GM12878 (cell line): Measurements from ENCODE around the gene FOXO1. TPM values are rescaled to one million over a fixed set of nuclear protein-coding genes. Genes with fewer than 3 reads are reported as not detected.
A peak's percentile ranks its signal among the peaks of the same experiment; 100 is the strongest.

Source experiments
- ASH2L ChIP-seq: fragments of 300-600, 200-600 bp; sonication (generic); IDR thresholded peaks from 2 replicates; pipeline ENCODE4 v1.6.1; 2017; ENCODE audit warnings: low read depth, mild to moderate bottlenecking, borderline replicate concordance
- ATF7 ChIP-seq: fragments of 450-650 bp; IDR thresholded peaks from 2 replicates; pipeline ENCODE4 v1.6.1; 2016; ENCODE audit warnings: low read depth, mild to moderate bottlenecking
- CBX5 ChIP-seq: sonication (generic); IDR thresholded peaks from 2 replicates; pipeline ENCODE4 v1.6.1; 2016; ENCODE audit warnings: low read depth, moderate library complexity, mild to moderate bottlenecking, inconsistent platforms
- CEBPB ChIP-seq, 2 experiments: fragments of 150-350 bp in 1 of 2; IDR thresholded peaks; 2 replicates each; pipeline ENCODE4 v1.6.1; 2012 to 2014; ENCODE audit warnings: low read depth in 2 of 2, low read length in 2 of 2, borderline replicate concordance in 1 of 2, inconsistent platforms in 1 of 2
- CHD1 ChIP-seq: IDR thresholded peaks from 2 replicates; pipeline ENCODE4 v1.6.1; 2012; ENCODE audit warnings: low read depth, low read length, improper control_type of control experiment
- DPF2 ChIP-seq: fragments of 450-650 bp; IDR thresholded peaks from 2 replicates; pipeline ENCODE4 v1.6.1; 2017; ENCODE audit warnings: mild to moderate bottlenecking
- IKZF2 ChIP-seq, 2 experiments: fragments of 450-650 bp; IDR thresholded peaks; 2 replicates each; pipeline ENCODE4 v1.6.1; 2017; ENCODE audit warnings: mild to moderate bottlenecking in 2 of 2, moderate library complexity in 2 of 2
- PKNOX1 ChIP-seq: fragments of 450-650 bp; IDR thresholded peaks from 2 replicates; pipeline ENCODE4 v1.6.1; 2016; ENCODE audit warnings: mild to moderate bottlenecking
- POLR2AphosphoS5 ChIP-seq: IDR thresholded peaks from 2 replicates; pipeline ENCODE4 v1.6.1; 2011; ENCODE audit warnings: mild to moderate bottlenecking, low read length, inconsistent platforms
- POU2F2 ChIP-seq: IDR thresholded peaks from 3 replicates; pipeline ENCODE4 v1.6.1; 2011; ENCODE audit warnings: low read depth, mild to moderate bottlenecking, low read length, borderline replicate concordance
- RBBP5 ChIP-seq: fragments of 200-600 bp; sonication (generic); conservative IDR thresholded peaks from 2 replicates; pipeline ENCODE4 v1.6.1; 2016
- RFX5 ChIP-seq: IDR thresholded peaks from 2 replicates; pipeline ENCODE4 v1.6.1; 2011; ENCODE audit warnings: low read depth, low read length, improper control_type of control experiment
- SIX5 ChIP-seq: IDR thresholded peaks from 2 replicates; pipeline ENCODE4 v1.6.1; 2011; ENCODE audit warnings: mild to moderate bottlenecking, low read depth, low read length, moderate library complexity; ENCODE audit not compliant: severe bottlenecking
- SUZ12 ChIP-seq: fragments of 200-600 bp; sonication (generic); IDR thresholded peaks from one replicate; pipeline ENCODE4 v1.6.1; 2018; ENCODE audit warnings: antibody characterized with exemption, mild to moderate bottlenecking; ENCODE audit not compliant: unreplicated experiment
- WRNIP1 ChIP-seq: IDR thresholded peaks from 2 replicates; pipeline ENCODE4 v1.6.1; 2011; ENCODE audit warnings: low read depth, low read length, improper control_type of control experiment, borderline replicate concordance
- polyA plus RNA-seq, 11 experiments: library from polyadenylated mRNA; depleted of rRNA in 4 of 11; unstranded in 6 of 11; stranded (reverse) in 5 of 11; fragments of >200 nt; fragmentation: Nextera tagmentation in 4 of 11; fragmentation: Illumina TruSeq in 1 of 11; extraction: Ambion mirVana in 4 of 11; extraction: Trizol in 1 of 11; gene quantifications; 1 replicate in 1 of 11; 2 replicates in 10 of 11; pipeline versions ENCODE4 v1.2.1 to v1.2.3, GENCODE V29; 2011 to 2016; ENCODE audit warnings: inconsistent platforms in 2 of 11, missing spikeins in 2 of 11, low read depth in 1 of 11
- total RNA-seq, 4 experiments: library from RNA; depleted of rRNA in 3 of 4; stranded (reverse); fragments of >200 nt in 3 of 4; fragmentation: Illumina TruSeq in 1 of 4; extraction: Trizol in 1 of 4; gene quantifications; 2 replicates each; pipeline versions ENCODE4 v1.2.1 to v1.2.3, GENCODE V29; 2013 to 2021
- TF ChIP-seq, protein P1 (sequence below): IDR thresholded peaks from 2 replicates; pipeline ENCODE4 v1.6.1; 2011; ENCODE audit warnings: borderline replicate concordance, low read depth, mild to moderate bottlenecking, moderate library complexity, mixed read lengths, low read length; ENCODE audit not compliant: insufficient read depth; ENCODE audit errors: extremely low read length
- TF ChIP-seq, protein P2 (sequence below): fragments of 450-650 bp; IDR thresholded peaks from 2 replicates; pipeline ENCODE4 v1.6.1; 2016; ENCODE audit warnings: mild to moderate bottlenecking, moderate library complexity, borderline replicate concordance
- TF ChIP-seq, protein P3 (sequence below): fragments of 450-650 bp; IDR thresholded peaks from 2 replicates; pipeline ENCODE4 v1.6.1; 2018; ENCODE audit warnings: mild to moderate bottlenecking, low read depth, moderate library complexity; ENCODE audit not compliant: partially characterized antibody
- TF ChIP-seq, protein P4 (sequence below): fragments of 450-650 bp; IDR thresholded peaks from 2 replicates; pipeline ENCODE4 v1.6.1; 2017; ENCODE audit warnings: borderline replicate concordance

The FOXO1 gene
- total and polyA plus RNA-seq, 10 of the 15 experiments (the other 5 are each of a cell fraction or from before 2014, with no cell fraction given): 0.58 to 8.3 (median 0.88) TPM

- TF ChIP-seq CEBPB (IDR thresholded peaks at IDR 0.05; ENCODE audit: borderline replicate concordance in 1 of 2, low read depth in 2 of 2, low read length in 2 of 2) (no peak), POU2F2 (peak; percentile 83; the same call in 2 of the 3 replicates), DPF2 (peak; percentile 88), CHD1 (no peak), RBBP5 (no peak), RFX5 (no peak), POLR2AphosphoS5 (no peak), PKNOX1 (peak; percentile 65; the same call in 1 of the 2 replicates), SIX5 (no peak), ASH2L (no peak), SUZ12 (no peak), WRNIP1 (no peak), ATF7 (peak; percentile 45; the same call in 1 of the 2 replicates), IKZF2 (IDR thresholded peaks at IDR 0.05) (peak; percentile 95 to 96), CBX5 (peak; percentile 66; the same call in 1 of the 2 replicates)
- TF ChIP-seq, protein P1, sequence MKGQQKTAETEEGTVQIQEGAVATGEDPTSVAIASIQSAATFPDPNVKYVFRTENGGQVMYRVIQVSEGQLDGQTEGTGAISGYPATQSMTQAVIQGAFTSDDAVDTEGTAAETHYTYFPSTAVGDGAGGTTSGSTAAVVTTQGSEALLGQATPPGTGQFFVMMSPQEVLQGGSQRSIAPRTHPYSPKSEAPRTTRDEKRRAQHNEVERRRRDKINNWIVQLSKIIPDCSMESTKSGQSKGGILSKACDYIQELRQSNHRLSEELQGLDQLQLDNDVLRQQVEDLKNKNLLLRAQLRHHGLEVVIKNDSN: no peak
- TF ChIP-seq, protein P2, sequence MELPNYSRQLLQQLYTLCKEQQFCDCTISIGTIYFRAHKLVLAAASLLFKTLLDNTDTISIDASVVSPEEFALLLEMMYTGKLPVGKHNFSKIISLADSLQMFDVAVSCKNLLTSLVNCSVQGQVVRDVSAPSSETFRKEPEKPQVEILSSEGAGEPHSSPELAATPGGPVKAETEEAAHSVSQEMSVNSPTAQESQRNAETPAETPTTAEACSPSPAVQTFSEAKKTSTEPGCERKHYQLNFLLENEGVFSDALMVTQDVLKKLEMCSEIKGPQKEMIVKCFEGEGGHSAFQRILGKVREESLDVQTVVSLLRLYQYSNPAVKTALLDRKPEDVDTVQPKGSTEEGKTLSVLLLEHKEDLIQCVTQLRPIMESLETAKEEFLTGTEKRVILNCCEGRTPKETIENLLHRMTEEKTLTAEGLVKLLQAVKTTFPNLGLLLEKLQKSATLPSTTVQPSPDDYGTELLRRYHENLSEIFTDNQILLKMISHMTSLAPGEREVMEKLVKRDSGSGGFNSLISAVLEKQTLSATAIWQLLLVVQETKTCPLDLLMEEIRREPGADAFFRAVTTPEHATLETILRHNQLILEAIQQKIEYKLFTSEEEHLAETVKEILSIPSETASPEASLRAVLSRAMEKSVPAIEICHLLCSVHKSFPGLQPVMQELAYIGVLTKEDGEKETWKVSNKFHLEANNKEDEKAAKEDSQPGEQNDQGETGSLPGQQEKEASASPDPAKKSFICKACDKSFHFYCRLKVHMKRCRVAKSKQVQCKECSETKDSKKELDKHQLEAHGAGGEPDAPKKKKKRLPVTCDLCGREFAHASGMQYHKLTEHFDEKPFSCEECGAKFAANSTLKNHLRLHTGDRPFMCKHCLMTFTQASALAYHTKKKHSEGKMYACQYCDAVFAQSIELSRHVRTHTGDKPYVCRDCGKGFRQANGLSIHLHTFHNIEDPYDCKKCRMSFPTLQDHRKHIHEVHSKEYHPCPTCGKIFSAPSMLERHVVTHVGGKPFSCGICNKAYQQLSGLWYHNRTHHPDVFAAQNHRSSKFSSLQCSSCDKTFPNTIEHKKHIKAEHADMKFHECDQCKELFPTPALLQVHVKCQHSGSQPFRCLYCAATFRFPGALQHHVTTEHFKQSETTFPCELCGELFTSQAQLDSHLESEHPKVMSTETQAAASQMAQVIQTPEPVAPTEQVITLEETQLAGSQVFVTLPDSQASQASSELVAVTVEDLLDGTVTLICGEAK: no peak
- TF ChIP-seq, protein P3, sequence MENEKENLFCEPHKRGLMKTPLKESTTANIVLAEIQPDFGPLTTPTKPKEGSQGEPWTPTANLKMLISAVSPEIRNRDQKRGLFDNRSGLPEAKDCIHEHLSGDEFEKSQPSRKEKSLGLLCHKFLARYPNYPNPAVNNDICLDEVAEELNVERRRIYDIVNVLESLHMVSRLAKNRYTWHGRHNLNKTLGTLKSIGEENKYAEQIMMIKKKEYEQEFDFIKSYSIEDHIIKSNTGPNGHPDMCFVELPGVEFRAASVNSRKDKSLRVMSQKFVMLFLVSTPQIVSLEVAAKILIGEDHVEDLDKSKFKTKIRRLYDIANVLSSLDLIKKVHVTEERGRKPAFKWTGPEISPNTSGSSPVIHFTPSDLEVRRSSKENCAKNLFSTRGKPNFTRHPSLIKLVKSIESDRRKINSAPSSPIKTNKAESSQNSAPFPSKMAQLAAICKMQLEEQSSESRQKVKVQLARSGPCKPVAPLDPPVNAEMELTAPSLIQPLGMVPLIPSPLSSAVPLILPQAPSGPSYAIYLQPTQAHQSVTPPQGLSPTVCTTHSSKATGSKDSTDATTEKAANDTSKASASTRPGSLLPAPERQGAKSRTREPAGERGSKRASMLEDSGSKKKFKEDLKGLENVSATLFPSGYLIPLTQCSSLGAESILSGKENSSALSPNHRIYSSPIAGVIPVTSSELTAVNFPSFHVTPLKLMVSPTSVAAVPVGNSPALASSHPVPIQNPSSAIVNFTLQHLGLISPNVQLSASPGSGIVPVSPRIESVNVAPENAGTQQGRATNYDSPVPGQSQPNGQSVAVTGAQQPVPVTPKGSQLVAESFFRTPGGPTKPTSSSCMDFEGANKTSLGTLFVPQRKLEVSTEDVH: no peak
- TF ChIP-seq, protein P4, sequence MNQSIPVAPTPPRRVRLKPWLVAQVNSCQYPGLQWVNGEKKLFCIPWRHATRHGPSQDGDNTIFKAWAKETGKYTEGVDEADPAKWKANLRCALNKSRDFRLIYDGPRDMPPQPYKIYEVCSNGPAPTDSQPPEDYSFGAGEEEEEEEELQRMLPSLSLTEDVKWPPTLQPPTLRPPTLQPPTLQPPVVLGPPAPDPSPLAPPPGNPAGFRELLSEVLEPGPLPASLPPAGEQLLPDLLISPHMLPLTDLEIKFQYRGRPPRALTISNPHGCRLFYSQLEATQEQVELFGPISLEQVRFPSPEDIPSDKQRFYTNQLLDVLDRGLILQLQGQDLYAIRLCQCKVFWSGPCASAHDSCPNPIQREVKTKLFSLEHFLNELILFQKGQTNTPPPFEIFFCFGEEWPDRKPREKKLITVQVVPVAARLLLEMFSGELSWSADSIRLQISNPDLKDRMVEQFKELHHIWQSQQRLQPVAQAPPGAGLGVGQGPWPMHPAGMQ: no peak
Measured at GRCh38 chr13:40589285-40590109, 76.9 kb downstream of the FOXO1 start (continued).
